ENCODE results near the gene ZCCHC13.
"Not testable (repeated sequence)": the region's sequence is repeated elsewhere in the genome, so short reads cannot be mapped to it uniquely, and the experiment has no call there.

ZCCHC13 gene

DNA sequence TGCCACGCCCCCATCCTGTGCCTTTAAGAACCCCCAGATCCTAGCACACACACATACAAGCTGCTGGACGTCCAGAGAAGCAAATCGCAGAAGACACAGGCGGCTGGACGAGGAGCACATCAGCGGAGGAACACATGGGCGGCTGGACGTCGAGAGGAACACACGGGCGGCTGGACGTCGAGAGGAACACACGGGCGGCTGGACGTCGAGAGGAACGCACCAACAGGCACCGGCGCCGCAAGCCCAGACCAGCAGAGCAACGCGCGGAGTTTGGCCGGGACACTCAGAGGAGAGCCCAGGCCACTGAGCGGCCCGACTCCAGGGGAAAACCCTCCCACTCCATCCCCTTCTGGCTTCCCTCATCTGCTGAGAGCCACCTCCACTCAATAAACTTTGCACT, 17.2 kb downstream of the ZCCHC13 start:
- no peak for DNase-seq

- DNase-seq, result peak in 1 of 56 donors; percentile 3
These were observed 20.2 kb downstream of the ZCCHC13 start for GRCh38 chrX:74324131-74324530.

GRCh38 chrX:74325130-74326059, 21.4 kb downstream of the ZCCHC13 start:
- DNase-seq, result peak in 28 of 56 donors; percentile 1 to 54 (median 14)

GRCh38 chrX:74338852-74339251, 34.9 kb downstream of the ZCCHC13 start:
- DNase-seq, result no peak

DNA sequence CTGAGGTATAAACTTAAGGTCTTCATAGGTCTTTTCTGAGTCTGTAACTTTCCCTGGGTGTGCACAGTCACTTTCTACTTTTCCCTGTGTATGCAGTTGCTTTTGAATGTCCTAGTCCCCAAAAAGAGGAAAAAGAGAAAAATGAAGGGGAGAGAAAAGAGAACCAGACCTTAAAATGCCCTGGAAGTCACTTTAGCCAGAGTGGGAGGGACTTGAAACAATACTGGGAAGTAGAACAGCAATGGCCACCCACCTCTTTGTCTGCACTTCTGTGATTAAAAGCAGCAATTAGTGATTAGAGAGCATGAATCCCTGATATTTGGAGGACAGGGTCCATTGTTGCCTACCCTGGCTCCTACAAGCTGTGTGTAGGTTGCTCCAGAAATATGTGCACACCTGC, 36.1 kb downstream of the ZCCHC13 start:
- no peak for DNase-seq

- not testable (repeated sequence) for DNase-seq
These were observed 38.2 kb downstream of the ZCCHC13 start for GRCh38 chrX:74342211-74342610.

GRCh38 chrX:74343343-74344279, 39.6 kb downstream of the ZCCHC13 start:
- peak in 28 of 56 donors; percentile 0 to 36 (median 6) for DNase-seq

GRCh38 chrX:74344280-74344622, 40.3 kb downstream of the ZCCHC13 start:
- DNase-seq, result no peak

- no peak for DNase-seq
These were observed 42.1 kb downstream of the ZCCHC13 start for GRCh38 chrX:74346088-74346487.

DNA sequence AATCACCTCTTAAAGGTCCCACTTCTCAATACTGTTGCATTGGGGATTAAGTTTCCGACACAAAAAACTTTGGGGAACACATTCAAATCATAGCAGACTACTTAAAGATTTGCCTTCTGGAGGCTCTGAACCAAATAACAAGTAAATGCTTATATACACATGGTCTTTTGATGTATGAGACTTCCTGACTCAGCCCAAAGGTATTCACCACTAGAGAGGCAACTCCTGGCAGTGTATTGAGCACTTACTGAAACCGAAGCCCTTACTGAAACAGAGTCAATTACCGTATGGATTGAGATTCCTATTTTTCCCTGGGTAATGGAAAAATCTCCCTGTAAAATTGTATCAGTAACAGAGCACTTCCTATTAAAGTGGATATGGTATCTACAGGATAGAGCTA, 45.4 kb downstream of the ZCCHC13 start:
- DNase-seq, result no peak

DNA sequence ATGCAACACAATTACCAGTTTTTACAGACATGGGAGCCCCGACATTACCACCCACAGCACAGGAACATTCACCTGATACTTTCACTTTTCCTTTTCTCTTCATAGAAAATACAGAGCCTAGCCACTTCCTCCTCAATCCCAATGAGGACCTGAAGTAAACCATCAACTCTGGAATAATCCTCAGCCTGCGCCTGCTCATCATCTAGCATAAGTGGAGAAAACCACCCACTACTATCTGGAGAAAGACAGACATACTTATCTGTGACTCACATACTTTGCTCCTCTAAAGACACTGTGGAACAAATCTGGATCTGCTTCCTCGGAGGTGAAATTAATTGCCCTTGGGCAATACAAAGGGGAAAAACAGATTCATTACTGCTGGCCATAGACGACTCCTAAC, 47.8 kb downstream of the ZCCHC13 start:
- no peak for DNase-seq

- no peak for DNase-seq
These were observed 50.0 kb downstream of the ZCCHC13 start for GRCh38 chrX:74353984-74354383.
